ENCODE measurements around the gene NDFIP1.

- TF ChIP-seq CTCF (IDR thresholded peaks at IDR 0.05; ENCODE audit: borderline replicate concordance, extremely low read depth, low read length, poor library complexity, severe bottlenecking) = no peak
- TF ChIP-seq EZH2 (IDR thresholded peaks at IDR 0.05; ENCODE audit: borderline replicate concordance, low read depth, low read length, severe bottlenecking) = no peak
These were observed 58.9 kb downstream of the NDFIP1 start for GRCh38 chr5:142167458-142167857.
